Gastroesophageal sphincter (tissue), 4 donors: ENCODE data around the gene TTC5. TPM values are rescaled to one million over a fixed set of nuclear protein-coding genes. Genes with fewer than 3 reads are reported as not detected.

Experiments used
- ATAC-seq: fragments of 150-250 bp; one replicate; pipeline ENCODE4 v1.9.1; 2016; ENCODE audit warnings: mild to moderate bottlenecking, moderate library complexity
- H3K27ac ChIP-seq, 4 donors: fragments of 200-600 bp; sonication (generic) in 3 of 4; 1 replicate in 3 of 4; 2 replicates in 1 of 4; pipeline ENCODE4 v1.5.1; 2016 to 2019
- H3K27me3 ChIP-seq: fragments of 200-600 bp; sonication (generic); one replicate; pipeline ENCODE4 v1.5.1; 2019
- H3K36me3 ChIP-seq, 2 donors: fragments of 200-600 bp; sonication (generic); one replicate each; pipeline ENCODE4 v1.5.1; 2019; ENCODE audit warnings: control low read depth in 1 of 2
- H3K4me1 ChIP-seq, 3 donors: fragments of 200-600 bp; sonication (generic); 1 replicate in 2 of 3; 2 replicates in 1 of 3; pipeline ENCODE4 v1.5.1; 2016 to 2019; ENCODE audit warnings: control low read depth in 2 of 3
- H3K4me3 ChIP-seq, 2 donors: fragments of 200-600 bp; sonication (generic); one replicate each; pipeline ENCODE4 v1.5.1; 2019; ENCODE audit warnings: mild to moderate bottlenecking in 1 of 2, moderate library complexity in 1 of 2
- H3K9me3 ChIP-seq, 3 donors: fragments of 200-600 bp; sonication (generic); one replicate each; pipeline ENCODE4 v1.5.1; 2017 to 2019; ENCODE audit warnings: control low read depth in 2 of 3
- CTCF ChIP-seq, 4 experiments: fragments of 200-600 bp in 2 of 4; fragments of 450-650 bp in 2 of 4; sonication (generic) in 1 of 4; IDR thresholded peaks; one replicate each; pipeline ENCODE4 v1.5.1; 2017 to 2019; ENCODE audit warnings: antibody characterized with exemption in 4 of 4, mild to moderate bottlenecking in 2 of 4, moderate library complexity in 2 of 4
- EP300 ChIP-seq: sonication (generic); formaldehyde crosslinking; IDR thresholded peaks from one replicate; pipeline ENCODE4 v1.6.1; 2017; ENCODE audit warnings: antibody characterized with exemption, mild to moderate bottlenecking
- POLR2A ChIP-seq, 2 donors: fragments of 450-650 bp; IDR thresholded peaks; one replicate each; pipeline ENCODE4 v1.6.1; 2017; ENCODE audit warnings: antibody characterized with exemption in 2 of 2, mild to moderate bottlenecking in 2 of 2, moderate library complexity in 1 of 2
- POLR2AphosphoS5 ChIP-seq: sonication (generic); formaldehyde crosslinking; IDR thresholded peaks from one replicate; pipeline ENCODE4 v1.6.1; 2017; ENCODE audit warnings: antibody characterized with exemption
- WGBS, 2 donors: methylation state at CpG; one replicate each; pipeline ENCODE4 v1.1.5; 2018; ENCODE audit warnings: low coverage in 1 of 2; 5-methylcytosine and 5-hydroxymethylcytosine counted together
- total RNA-seq, 4 donors: library from RNA; depleted of rRNA; stranded (reverse); fragments of >200 nt; gene quantifications; one replicate each; pipeline ENCODE4 v1.1.0, GENCODE V29; 2016

The TTC5 gene
- total RNA-seq, 4 donors from 2014 or later = 8.1 to 10.9 (median 10.0) TPM

GRCh38 chr14:20317720-20318119 lies 12.0 kb upstream of the TTC5 start:
- Histone ChIP-seq H3K27me3 (no peaks in the 10 kb centered on the region), H3K4me1 (no peaks in the 10 kb centered on the region), H3K4me3 (no peak overlapping the region), H3K9me3 (no peaks in the 10 kb centered on the region), H3K36me3 (peaks cover 0 to 98% of the 10 kb centered on the region in 2 donors), H3K27ac (no peak overlapping the region)
- no peak for ATAC-seq
- TF ChIP-seq POLR2A (IDR thresholded peaks at IDR 0.05) = no peak
- no peak for TF ChIP-seq EP300
- no peak for TF ChIP-seq CTCF (IDR thresholded peaks at IDR 0.05)
- no peak for TF ChIP-seq POLR2AphosphoS5
- WGBS, 2 donors = 96% methylated on average over 16 of the region's 16 CpGs; no CpG with 5 or more reads in 1 of the 2 donors

GRCh38 chr14:20314026-20314425 lies 8.3 kb upstream of the TTC5 start:
- H3K4me1 ChIP-seq = no peaks in the 10 kb centered on the region
- ATAC-seq = no peak
- H3K27ac ChIP-seq = no peak overlapping the region
- no peaks in the 10 kb centered on the region for H3K9me3 ChIP-seq
- no peaks in the 10 kb centered on the region for H3K27me3 ChIP-seq
- TF ChIP-seq POLR2AphosphoS5 (no peak), CTCF (IDR thresholded peaks at IDR 0.05) (no peak), POLR2A (IDR thresholded peaks at IDR 0.05) (no peak), EP300 (no peak)
- no peak overlapping the region for H3K4me3 ChIP-seq
- WGBS, 2 donors = 72 to 76% methylated on average over 2 of the region's 2 CpGs
- H3K36me3 ChIP-seq = peaks cover 4 to 82% of the 10 kb centered on the region in 2 donors

- H3K36me3 ChIP-seq = peaks cover 0 to 14% of the 10 kb centered on the region in 2 donors
- H3K27ac ChIP-seq = no peak overlapping the region
- TF ChIP-seq CTCF (IDR thresholded peaks at IDR 0.05) (no peak), POLR2A (IDR thresholded peaks at IDR 0.05) (no peak)
- ATAC-seq = no peak
- 92 to 93% methylated on average over 1 of the region's 1 CpG for whole genome bisulfite sequencing, 2 donors
- peaks cover 3 to 34% (median 8%) of the 10 kb centered on the region in 3 donors for H3K4me1 ChIP-seq
- H3K27me3 ChIP-seq = no peaks in the 10 kb centered on the region
- H3K4me3 ChIP-seq = peak overlapping the region; percentile 68 to 79
- no peaks in the 10 kb centered on the region for H3K9me3 ChIP-seq
Measured at GRCh38 chr14:20306079-20306423, 300 bp upstream of the TTC5 start.

GRCh38 chr14:20302042-20302755 lies 3.6 kb downstream of the TTC5 start:
- no peaks in the 10 kb centered on the region for H3K27me3 ChIP-seq
- 82% methylated on average over 1 of the region's 1 CpG; no CpG with 5 or more reads in 1 of the 2 donors for WGBS, 2 donors
- no peak for TF ChIP-seq EP300
- no peak overlapping the region for H3K27ac ChIP-seq
- no peak overlapping the region for H3K4me3 ChIP-seq
- no peaks in the 10 kb centered on the region for H3K9me3 ChIP-seq
- H3K4me1 ChIP-seq = peaks cover 3 to 34% (median 8%) of the 10 kb centered on the region in 3 donors
- H3K36me3 ChIP-seq = peaks cover 0 to 49% of the 10 kb centered on the region in 2 donors
- ATAC-seq = no peak

- no peak for ATAC-seq
- peaks cover under 1 to 98% of the 10 kb centered on the region in 2 donors for H3K36me3 ChIP-seq
- TF ChIP-seq CTCF (IDR thresholded peaks at IDR 0.05) (no peak), EP300 (no peak), POLR2A (IDR thresholded peaks at IDR 0.05) (no peak), POLR2AphosphoS5 (no peak)
Measured at GRCh38 chr14:20295067-20295466, 10.7 kb downstream of the TTC5 start.

More at GRCh38 chr14:20295067-20295466, 10.7 kb downstream of the TTC5 start:
- Histone ChIP-seq H3K4me3 (no peak overlapping the region), H3K27ac (no peak overlapping the region), H3K4me1 (no peaks in the 10 kb centered on the region), H3K9me3 (no peaks in the 10 kb centered on the region), H3K27me3 (no peaks in the 10 kb centered on the region)
- WGBS, 2 donors = 78% methylated on average over 4 of the region's 4 CpGs; no CpG with 5 or more reads in 1 of the 2 donors
